Activated CD8-positive, alpha-beta T cell treated with anti-CD3 and anti-CD28 coated beads for 36 hours (primary cell): ENCODE results near the gene ASPA. TPM values are rescaled to one million over a fixed set of nuclear protein-coding genes. Genes with fewer than 3 reads are reported as not detected.

Experiments
- ATAC-seq: fragments of 200-7000 bp; cut with Tn5 transposase; one replicate; pipeline ENCODE4 v1.10.0; 2021; ENCODE audit warnings: mild to moderate bottlenecking, moderate library complexity
- CTCF ChIA-PET: fragments of 350-600 bp; sonication (Branson Sonifier 250); formaldehyde crosslinking; loops from one replicate; lab custom pipeline; 2021; ENCODE audit warnings: antibody characterized with exemption; lab: Charles Lee
- POLR2A ChIA-PET: fragments of 350-600 bp; sonication (Branson Sonifier 250); formaldehyde crosslinking; loops from one replicate; lab custom pipeline; 2021; ENCODE audit warnings: antibody characterized with exemption; lab: Charles Lee
- DNase-seq: peaks from one replicate; pipeline ENCODE4 v3.0.0-alpha.2; 2020
- H3K27ac Mint-ChIP-seq: one replicate; pipeline ENCODE4 v1.8.0; 2021; ENCODE audit warnings: mild to moderate bottlenecking, mixed read lengths
- H3K27me3 Mint-ChIP-seq: one replicate; pipeline ENCODE4 v1.8.0; 2021; ENCODE audit warnings: mixed read lengths
- H3K36me3 Mint-ChIP-seq: one replicate; pipeline ENCODE4 v1.8.0; 2021; ENCODE audit warnings: low read depth, mixed read lengths
- H3K4me1 Mint-ChIP-seq: one replicate; pipeline ENCODE4 v1.8.0; 2021; ENCODE audit warnings: low read depth, mixed read lengths
- H3K4me3 Mint-ChIP-seq: one replicate; pipeline ENCODE4 v1.8.0; 2021; ENCODE audit warnings: mild to moderate bottlenecking, moderate library complexity, mixed read lengths
- H3K9me3 Mint-ChIP-seq: one replicate; pipeline ENCODE4 v1.8.0; 2021; ENCODE audit warnings: mixed read lengths
- CTCF ChIP-seq: fragments of 200-600 bp; IDR thresholded peaks from one replicate; pipeline ENCODE4 v1.8.0; 2022; ENCODE audit warnings: antibody characterized with exemption, mild to moderate bottlenecking
- intact Hi-C: fragments of 100-400 bp; cut with micrococcal nuclease; formaldehyde crosslinking; loops from one replicate; pipeline ENCODE4 v1.10.0; 2022
- total RNA-seq, 2 experiments: library from RNA; stranded (reverse); gene quantifications; one replicate each; pipeline ENCODE4 v1.2.3, GENCODE V29; 2021

Gene ASPA
- total RNA-seq, 2 experiments from 2014 or later: not detected

- POLR2A ChIA-PET: interaction anchor here (1.0 kb wide), 1 partner anchor 785 kb away, joined by 3 read pairs; no protein-coding TSS in a partner anchor
- H3K27ac Mint-ChIP-seq: peak overlapping the region; percentile 49
- peak; percentile 82 for DNase-seq
Measured at GRCh38 chr17:3535253-3535995, 59.6 kb downstream of the ASPA start.

GRCh38 chr17:3536716-3537115 lies 60.9 kb downstream of the ASPA start:
- H3K9me3 Mint-ChIP-seq: no peaks in the 10 kb centered on the region
- TF ChIP-seq CTCF: no peak
- H3K36me3 Mint-ChIP-seq: no peaks in the 10 kb centered on the region
- peaks cover 7% of the 10 kb centered on the region for H3K4me1 Mint-ChIP-seq
- ChIA-PET POLR2A (no interaction called here), CTCF (interaction anchor here (1.6 kb wide), 1 partner anchor 111 kb away, joined by 9 read pairs; no protein-coding TSS in a partner anchor)
- H3K4me3 Mint-ChIP-seq: no peak overlapping the region
- intact Hi-C loops: no loop called here
- no peak for DNase-seq
- peaks cover 2% of the 10 kb centered on the region for H3K27me3 Mint-ChIP-seq
- no peak for ATAC-seq
- H3K27ac Mint-ChIP-seq: no peak overlapping the region

More at GRCh38 chr17:3535253-3535995, 59.6 kb downstream of the ASPA start:
- CTCF ChIA-PET: interaction anchor here (1.2 to 1.6 kb wide), 3 partner anchors 37 to 112 kb away, joined by 3 to 9 read pairs (median 3); partner anchors contain the start of genes CTNS and SHPK
- Mint-ChIP-seq H3K27me3 (peaks cover 2% of the 10 kb centered on the region), H3K4me1 (peaks cover 7% of the 10 kb centered on the region), H3K36me3 (no peaks in the 10 kb centered on the region), H3K9me3 (no peaks in the 10 kb centered on the region), H3K4me3 (peak overlapping the region; percentile 58)
- intact Hi-C loops: no loop called here
- peak; percentile 73 for TF ChIP-seq CTCF
- ATAC-seq: peak; percentile 98

- no peak overlapping the region for H3K4me3 Mint-ChIP-seq
- intact Hi-C loops: no loop called here
- CTCF ChIA-PET: no interaction called here
- H3K9me3 Mint-ChIP-seq: no peaks in the 10 kb centered on the region
- DNase-seq (no peak), ATAC-seq (no peak)
- H3K4me1 Mint-ChIP-seq: peaks cover 3% of the 10 kb centered on the region
- POLR2A ChIA-PET: no interaction called here
- H3K36me3 Mint-ChIP-seq: no peaks in the 10 kb centered on the region
- peaks cover 4% of the 10 kb centered on the region for H3K27me3 Mint-ChIP-seq
- H3K27ac Mint-ChIP-seq: no peak overlapping the region
- no peak for TF ChIP-seq CTCF
Measured at GRCh38 chr17:3539881-3540540, 64.2 kb downstream of the ASPA start.

- TF ChIP-seq CTCF: no peak
- ATAC-seq: no peak
- CTCF ChIA-PET: no interaction called here
Measured at GRCh38 chr17:3542410-3543088, 66.8 kb downstream of the ASPA start.

More at GRCh38 chr17:3542410-3543088, 66.8 kb downstream of the ASPA start:
- intact Hi-C loops: no loop called here
- no peak for DNase-seq
- no peak overlapping the region for H3K4me3 Mint-ChIP-seq
- no peak overlapping the region for H3K27ac Mint-ChIP-seq
- POLR2A ChIA-PET: no interaction called here
- H3K27me3 Mint-ChIP-seq: peaks cover 3% of the 10 kb centered on the region
- H3K9me3 Mint-ChIP-seq: no peaks in the 10 kb centered on the region
- peaks cover 3% of the 10 kb centered on the region for H3K4me1 Mint-ChIP-seq
- H3K36me3 Mint-ChIP-seq: no peaks in the 10 kb centered on the region
